GM19240 (cell line): ENCODE data around the gene IPO5.
"Not testable (repeated sequence)": the region's sequence is repeated elsewhere in the genome, so short reads cannot be mapped to it uniquely, and the experiment has no call there.

Source experiments
- DNase-seq: peaks from one replicate; pipeline ENCODE4 v3.0.0; 2011; ENCODE audit warnings: low spot score; ENCODE audit not compliant: insufficient read length

IPO5 gene

DNA sequence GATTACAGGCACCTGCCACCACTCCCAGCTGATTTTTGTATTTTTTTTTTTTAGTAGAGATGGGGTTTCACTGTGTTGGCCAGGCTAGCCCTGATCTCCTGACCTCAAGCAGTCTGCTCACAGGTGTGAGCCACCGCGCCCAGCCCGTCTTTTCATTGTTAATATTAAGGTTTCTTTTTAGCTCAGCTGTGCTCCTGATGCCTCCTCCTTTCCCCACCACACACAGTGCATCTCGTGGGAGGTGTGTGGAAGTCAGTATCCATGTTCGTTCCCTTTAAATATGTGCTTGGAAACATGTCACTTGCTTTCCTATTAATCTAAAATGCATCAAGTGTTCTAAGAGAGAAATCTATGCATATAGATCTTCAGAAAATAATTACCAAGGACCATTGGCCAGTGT is 53.5 kb downstream of the IPO5 start:
- no peak for DNase-seq

DNA sequence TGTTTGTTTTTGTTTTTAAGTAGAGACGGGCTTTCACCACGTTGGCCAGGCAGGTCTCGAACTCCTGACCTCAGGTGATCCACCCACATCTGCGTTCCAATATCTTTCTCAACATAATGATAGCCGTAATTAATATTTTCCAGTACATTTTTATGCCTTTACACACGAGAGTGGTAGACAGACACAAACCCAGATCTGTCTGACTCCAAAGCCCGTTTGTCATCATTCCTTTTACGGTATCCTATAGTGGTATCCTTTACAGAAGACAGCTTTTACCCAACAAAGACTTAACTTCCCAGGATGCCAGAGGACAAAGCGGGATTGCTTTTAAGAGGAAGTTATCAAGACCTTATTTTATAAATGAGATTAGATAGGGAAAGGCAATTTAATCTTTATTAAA is 59.8 kb downstream of the IPO5 start:
- DNase-seq: no peak

DNA sequence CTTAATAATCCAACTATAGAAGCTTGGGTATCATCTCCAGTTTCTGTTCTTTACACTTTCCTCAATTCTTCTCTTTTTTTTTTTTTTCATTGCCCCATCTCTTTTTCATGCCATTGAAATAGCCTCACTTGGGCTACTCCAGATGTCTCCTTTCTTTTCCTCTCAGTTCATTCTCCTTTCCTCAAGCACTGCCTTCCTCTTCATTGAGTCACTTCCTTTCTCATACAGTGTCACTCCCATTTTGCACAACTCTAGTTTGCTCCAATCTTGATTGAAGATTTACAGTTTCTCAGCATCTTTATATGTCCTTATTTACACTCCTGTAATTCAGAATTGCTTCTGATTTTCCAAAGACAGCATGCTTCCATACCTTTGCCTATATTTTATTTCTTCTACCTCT is 61.3 kb downstream of the IPO5 start:
- no peak for DNase-seq

DNA sequence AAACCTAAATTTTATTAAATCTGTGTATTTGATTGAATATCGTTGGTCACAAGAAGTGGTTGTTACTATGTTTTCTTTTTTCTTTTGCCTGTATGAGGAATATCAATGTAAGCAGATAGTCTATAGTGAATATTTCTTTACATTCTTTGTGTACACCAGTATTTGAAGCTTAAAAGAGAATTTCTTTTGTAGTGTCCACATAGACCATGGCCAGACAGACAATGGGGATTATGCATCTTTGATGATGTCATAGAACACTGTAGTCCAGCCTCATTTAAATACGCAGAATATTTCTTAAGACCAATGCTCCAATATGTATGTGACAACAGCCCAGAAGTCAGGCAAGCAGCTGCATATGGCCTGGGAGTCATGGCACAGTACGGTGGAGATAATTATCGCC is 64.8 kb downstream of the IPO5 start:
- DNase-seq: no peak

DNA sequence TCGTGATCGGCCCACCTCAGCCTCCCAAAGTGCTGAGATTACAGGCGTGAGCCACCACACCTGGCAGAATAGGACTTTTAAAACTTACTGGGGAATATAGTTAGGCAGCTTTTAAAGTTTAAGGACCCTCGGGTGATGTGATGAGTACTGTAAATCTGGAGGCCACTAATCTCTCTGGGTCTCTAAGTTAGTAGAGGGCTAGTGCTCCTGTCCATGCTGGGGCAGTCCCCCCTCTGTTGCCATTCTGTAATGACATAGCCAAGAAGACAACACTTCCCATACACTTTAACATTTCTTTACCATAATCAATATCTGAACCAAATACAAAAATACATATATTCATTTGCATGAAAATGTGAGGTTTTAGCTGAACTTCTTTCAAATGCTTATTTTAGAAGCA is 65.7 kb downstream of the IPO5 start:
- DNase-seq: no peak

DNA sequence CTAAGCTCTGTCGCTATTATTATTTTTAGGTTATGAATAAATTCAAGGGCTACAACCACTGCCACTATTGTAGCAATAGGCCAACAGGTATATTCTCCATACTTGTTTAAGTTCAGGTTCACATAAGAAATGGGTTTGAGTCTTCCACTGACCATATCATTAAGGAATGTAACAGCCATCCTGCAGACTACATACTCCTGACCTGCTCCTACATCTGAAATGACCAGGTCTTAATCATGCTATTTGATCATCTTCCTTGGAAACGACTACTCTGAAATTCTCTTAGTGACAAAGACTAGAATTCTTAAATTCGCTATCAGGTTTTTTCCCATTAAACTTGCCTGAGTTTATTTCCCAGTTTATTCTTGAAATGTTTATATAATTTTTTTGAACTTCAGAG is 66.8 kb downstream of the IPO5 start:
- DNase-seq: no peak

DNA sequence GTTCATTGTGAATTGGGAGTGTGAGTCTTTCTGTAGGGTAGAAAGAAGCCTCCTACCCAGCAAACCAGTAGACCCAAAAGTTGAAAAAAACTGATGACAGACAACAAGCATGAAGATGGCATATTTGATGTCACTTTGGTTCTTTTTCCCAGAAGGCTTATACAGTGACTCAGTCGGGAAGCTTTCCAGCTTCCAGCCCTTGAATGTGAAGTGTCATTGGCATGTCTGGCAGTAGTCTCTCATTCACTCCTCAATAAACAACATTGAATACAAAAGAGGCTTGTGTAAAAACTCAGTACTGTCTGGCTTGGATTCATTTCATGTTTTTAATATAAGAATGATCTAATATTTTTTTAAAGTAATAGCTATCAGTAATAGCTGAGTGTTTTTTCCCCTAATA is 68.7 kb downstream of the IPO5 start:
- DNase-seq: no peak

DNA sequence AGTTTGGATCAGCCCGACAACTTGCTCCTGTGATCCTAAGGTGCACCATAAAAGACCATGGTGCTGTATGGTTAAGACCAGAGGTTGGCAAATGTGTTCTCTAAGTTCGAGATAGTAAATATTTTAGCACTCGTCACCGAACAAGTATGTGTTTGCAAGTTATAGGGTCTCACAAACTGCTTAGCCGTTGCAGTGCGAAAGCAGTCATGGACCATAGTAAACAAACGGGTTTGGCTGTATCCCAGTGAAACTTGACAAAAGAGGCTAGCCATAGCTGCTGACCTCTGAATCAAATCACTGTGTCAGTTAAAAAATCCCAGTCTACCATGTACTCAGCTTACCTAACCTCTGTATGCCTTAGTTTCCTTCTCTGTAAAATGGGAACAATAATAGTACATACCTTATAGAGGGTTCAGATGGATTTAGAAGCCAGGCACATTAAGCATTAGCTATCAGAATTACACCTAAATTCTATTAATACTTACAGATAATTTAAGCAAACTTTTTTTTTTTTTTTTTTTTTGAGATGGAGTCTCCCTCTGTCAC is 72.1 kb downstream of the IPO5 start:
- no peak for DNase-seq

DNA sequence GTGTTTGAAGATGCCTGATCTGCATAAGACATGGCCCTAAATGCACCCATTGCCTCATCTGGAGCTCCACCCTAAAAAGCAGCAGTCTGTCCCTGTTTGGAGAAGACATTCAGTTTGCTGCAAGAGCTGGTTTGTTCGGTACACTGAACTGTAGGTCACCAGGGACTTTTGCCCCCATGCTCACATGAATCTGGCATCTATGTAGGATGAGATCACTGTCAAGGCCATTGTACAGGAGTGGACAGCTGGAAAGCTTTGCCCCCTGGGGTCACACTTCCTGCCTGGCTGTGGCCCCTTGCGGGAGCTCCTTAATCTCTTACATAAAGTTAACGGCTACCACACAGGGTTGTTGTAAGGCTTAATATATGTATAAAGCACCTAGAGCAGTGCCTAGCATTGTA is 73.0 kb downstream of the IPO5 start:
- no peak for DNase-seq

DNA sequence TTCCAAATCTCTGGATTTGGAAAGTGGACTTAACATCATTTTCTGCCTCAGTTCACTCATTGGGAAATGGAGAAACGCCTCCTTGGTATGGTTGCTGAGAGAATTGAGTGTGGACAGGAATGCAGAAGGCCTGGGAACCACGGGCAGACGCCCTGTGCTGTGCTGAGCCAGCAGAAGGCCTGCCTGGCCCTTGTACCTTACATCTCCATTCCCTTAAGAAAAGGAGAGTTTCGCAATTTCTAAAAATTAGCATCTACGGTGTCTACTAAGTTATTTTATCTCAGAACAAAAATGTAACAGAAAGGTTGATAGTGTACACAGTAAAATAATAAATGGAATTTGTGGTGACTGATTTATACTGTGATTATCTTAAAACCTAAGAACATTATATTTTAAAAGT is 78.7 kb downstream of the IPO5 start:
- no peak for DNase-seq

DNA sequence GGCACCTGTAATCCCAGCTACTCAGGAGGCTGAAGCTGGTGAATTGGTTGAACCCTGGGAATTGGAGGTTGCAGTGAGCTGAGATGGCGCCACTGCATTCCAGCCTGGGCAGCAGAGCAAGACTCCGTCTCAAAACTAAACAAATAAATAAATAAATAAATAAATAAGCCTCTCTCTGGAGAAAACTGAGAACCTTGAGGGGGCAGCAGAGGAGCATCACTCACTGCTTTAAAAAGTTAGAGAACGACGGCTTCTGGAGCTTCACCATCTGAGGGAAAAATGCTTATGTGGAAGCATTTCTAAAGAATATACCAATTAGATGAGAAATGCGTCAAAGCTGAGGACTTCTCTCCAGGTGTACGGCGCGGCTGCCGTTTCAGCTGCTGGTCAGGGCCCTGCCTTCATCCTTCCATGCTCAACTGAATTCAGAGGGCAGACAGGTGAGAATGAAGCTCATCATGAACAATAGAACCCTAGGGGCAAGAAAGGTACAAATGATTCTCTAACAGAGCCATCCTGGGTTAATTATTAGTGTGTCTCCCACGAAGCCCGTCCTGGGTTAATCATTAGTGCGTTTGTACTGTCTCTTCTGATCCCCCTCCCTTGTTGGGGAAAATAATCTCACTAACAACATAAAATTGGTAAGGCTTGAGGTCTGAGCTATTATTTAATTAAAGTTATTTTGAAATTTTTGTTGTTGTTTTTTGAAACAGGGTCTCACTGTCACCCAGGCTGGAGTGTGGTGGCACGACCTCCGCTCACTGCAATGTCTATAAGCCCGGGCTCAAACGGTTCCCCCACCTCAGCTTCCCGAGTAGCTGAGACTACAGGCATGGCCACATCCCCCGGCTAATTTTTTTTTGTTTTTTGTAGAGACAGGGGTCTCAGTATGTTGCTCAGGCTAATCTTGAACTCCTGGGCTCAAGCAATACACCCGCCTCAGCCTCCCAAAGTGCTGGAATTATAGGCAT is 80.1 kb downstream of the IPO5 start:
- no peak for DNase-seq

DNA sequence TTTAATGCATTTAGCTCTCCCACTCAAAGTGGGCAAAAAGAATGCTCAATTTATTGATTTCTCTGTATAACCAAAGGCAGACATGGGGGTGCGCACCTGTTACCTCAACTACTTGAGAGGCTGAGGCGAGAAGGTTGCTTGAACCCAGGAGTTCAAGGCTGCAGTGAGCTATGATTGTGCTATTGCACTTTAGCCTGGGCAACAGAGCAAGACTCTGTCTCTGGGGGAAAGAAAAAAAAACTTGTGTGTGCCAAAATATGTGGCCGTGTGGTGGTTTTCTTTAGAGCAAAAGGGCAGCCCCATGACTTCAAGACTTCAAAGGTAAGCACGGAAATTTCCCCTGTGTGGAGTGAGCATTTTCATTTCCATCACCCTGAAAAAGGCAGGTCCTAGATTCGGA is 81.9 kb downstream of the IPO5 start:
- no peak for DNase-seq

DNA sequence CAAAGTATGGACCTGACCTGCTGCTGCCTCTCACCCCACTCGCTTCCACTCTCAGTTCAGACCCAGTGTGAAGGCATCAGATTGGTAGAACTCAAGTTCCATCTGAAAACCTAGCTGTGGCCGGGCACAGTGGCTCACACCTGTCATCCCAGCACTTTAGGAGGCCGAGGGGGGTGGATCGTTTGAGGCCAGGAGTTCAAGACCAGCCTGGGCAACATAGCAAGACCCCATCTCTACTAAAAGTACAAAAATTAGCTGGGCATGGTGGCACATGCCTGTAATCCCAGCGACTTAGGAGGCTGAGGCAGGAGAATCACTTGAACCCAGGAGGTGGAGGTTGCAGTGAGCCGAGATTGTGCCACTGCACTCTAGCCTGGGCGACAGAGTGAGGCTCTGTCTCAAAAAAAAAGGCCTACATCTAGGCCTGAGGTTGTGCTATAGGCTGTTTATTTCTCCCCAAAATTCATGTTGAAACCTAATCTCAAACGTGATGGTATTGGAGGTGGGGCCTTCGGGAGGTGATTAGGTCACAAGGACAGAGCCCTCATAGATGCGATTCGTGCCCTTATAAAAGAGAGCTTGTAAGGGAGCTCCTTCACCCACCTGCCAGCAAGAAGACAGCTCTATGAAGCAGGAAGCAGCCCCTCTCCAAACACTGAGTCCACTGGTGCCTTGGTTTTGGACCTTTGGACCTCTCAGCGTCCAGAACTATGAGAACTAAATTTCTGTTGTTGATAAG is 83.3 kb downstream of the IPO5 start:
- DNase-seq: not testable (repeated sequence)

DNA sequence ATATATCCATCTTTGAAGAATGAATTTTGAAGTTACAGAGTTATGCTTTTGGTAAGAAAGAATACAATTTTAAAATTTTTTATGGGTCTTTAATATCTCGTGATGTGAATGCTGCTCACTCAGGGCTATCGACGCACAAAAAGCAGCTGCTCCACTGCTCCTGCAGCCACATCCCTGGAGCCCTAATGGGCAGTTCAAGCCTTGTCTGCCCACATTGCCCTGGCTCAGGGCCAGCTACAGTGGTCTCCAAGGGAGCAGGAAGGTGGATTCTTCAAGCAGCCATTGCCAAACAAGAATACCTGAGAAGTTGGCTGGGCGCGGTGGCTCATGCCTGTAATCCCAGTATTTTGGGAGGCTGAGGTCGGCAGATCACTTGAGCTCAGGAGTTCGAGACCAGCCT is 85.8 kb downstream of the IPO5 start:
- no peak for DNase-seq

DNA sequence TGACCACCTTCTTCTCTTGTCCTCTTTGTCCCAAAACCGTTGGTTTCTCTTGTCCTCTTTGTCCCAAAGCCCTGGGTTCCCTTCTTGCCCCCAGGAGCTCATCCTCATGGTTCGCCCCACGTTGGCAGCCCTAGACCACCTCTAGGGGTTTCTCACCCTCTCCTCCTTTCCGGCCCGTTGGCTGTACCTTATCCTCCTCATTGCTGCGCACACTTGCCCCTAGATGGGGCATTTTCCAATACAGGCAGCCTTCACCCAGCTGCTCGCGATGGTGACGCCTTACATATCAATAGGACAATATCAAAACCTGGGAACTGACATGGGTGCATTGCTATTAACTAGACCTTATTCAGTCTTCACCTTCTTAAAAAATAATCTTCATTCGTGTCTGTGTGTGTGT is 86.5 kb downstream of the IPO5 start:
- no peak for DNase-seq

DNA sequence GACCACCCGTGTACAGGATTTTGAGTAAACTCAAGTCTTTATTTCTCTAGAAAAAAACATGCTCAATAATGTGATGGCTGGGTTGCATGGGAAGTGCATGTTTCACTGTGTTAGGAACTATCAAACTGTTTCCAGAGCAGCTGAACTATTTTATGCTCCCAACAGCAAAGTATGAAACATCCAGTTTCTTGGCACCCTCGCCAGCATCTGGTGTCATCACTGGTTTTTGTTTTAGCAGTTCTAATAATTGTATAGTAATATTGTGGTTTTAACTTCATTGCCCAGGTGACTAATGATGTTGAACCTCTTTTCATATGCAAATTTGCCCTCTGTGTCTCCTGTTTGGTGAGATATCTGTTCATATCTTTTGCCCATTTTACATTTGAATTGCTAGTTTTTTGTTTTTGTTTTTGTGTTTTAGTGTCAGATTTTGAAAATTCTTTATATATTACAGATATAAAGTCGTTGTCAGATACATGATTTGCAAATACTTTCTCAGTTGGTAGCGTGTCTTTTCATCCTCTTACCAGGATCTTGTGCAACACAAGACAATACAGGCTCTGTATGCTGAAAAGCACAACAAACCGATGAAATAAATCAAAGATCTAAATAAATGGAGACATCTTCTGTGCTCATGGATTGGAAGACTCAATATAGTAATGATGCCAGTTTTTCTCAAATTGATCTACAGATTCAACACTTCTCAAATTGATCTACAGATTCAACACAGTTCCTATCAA is 87.8 kb downstream of the IPO5 start:
- no peak for DNase-seq

DNA sequence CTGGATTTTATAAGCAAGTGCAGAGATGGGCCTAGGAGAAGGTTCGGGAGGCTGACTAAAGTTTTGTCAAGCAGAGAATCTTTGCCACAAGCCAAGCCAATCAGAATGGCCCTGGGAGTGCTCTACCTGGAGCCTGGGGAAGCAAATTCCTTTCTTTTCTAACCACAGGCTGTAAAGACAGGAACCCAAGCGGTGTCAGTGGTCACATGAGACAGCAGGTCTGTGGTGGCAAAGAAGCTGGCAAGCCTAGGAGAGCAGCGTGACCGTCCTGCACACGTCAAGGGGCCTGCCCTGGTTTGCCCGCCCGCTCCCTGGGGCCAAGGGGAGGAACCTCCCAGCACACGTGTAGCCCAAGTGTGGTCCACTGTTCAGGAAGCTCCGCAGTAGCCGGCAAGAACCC is 90.8 kb downstream of the IPO5 start:
- no peak for DNase-seq

DNA sequence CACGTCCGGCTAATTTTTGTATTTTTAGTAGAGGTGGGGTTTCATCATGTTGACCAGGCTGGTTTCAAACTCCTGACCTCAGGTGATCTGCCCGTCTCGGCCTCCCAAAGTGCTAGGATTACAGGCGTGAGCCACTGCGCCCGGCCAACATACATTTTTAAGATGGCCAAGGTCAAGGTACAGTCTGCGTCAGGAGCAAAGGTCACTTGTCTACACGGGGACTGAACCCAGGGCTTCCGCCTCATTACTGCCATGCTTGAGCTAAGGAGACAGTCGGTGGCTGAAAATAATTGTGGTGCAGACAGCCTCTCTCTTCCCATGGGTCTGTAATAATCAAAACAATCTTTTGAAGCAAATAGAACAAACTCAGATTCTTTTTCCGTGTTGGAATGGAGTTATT is 94.3 kb downstream of the IPO5 start:
- DNase-seq: not testable (repeated sequence)

DNA sequence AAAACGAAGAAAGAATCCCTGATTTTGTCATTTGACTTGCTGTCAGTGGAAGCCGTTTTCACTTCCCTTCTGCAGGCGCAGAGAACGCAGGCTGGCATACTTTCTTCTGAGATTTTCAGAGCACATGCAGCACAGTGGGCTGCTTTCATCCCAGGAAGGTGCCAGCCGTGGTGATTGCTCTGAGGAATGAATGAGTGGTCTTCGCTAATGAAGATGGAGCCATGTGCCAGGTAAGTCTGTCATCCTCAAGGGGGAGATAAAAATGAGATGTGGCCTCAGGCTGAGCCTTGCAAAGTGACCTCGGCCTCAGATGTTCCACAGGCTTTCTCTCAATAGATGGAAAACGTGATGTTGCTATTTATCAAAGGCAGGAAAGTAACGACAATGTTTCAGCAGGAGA is 94.8 kb downstream of the IPO5 start:
- DNase-seq: no peak

DNA sequence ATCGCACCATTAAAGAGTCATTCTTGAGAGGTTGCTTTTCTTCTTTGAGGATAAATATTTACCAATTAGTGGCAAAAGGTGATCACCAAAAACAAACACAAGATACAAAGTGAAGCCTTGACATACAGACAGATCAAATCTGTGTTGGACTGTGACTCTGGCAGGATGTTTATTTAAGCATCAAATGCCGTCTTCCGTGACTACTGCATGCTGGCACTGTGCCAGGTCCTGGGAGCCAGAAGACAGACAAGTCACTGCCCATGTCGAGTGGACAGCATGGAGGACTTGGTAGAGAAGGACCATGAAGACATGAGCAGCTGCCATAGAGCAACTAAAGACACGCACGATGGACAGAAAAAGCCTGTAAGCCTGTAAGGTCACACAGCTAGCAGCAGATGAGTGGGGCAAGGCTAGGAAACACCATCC is 96.6 kb downstream of the IPO5 start:
- no peak for DNase-seq

DNA sequence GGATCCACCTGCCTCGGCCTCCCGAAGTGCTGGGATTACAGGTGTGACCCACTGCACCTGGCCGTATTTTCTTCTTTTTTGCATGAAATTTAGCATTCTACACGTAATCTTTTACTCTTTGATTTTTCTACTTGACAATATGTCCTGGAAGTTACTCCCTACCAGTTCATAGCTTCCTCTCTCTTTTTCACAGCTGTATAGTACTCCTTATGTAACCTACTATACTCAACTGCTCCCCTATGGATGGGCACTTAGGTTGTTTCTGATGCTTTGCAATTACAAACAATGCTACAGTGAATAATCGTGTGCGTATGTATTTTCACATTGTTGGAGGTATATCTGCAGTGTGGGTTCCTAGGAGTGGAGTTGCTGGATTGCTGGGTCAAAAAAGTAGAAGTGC is 98.9 kb downstream of the IPO5 start:
- no peak for DNase-seq

DNA sequence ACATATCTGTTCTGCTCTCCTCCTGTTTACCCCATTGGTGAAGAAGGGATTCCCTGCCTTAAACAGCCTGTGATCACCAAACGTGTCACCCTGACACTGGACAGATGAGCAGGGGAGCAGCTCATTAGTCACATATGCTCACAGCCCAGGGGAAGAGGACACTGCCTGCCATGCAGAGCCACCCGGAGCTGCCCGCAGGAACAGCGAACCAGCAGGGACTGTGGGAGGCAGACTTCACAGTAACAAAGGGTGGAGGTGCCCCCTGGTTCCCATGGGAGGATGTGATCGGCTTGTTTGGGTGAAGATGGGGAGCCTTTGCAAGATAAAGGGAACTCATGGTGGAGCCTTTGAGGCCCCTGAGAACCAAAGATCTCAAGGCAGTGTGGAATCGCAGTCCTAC is 100.8 kb downstream of the IPO5 start:
- no peak for DNase-seq
